Epithelial cell of proximal tubule (primary cell): ENCODE measurements around the gene DDX51. TPM values are rescaled to one million over a fixed set of nuclear protein-coding genes. Genes with fewer than 3 reads are reported as not detected.
"Not testable (repeated sequence)": the region's sequence is repeated elsewhere in the genome, so short reads cannot be mapped to it uniquely, and the experiment has no call there.

ENCODE experiments used
- DNase-seq: peaks from one replicate; pipeline ENCODE4 v3.0.0-alpha.2; 2011; ENCODE audit warnings: low read depth
- H3K4me3 ChIP-seq: 2 replicates; pipeline ENCODE4 v1.5.1; 2011; ENCODE audit warnings: low read depth, mild to moderate bottlenecking, low read length
- total RNA-seq: library from RNA; depleted of rRNA; stranded (reverse); fragments of >200 nt; gene quantifications from 2 replicates; pipeline ENCODE4 v1.2.3, GENCODE V29; 2015
- TF ChIP-seq, protein P1 (sequence below): conservative IDR thresholded peaks from 2 replicates; pipeline ENCODE4 v1.5.1; 2012; ENCODE audit warnings: low read depth, mild to moderate bottlenecking, low read length

Gene DDX51
- total RNA-seq, 1 donor from 2014 or later = 18.6 TPM

DNA sequence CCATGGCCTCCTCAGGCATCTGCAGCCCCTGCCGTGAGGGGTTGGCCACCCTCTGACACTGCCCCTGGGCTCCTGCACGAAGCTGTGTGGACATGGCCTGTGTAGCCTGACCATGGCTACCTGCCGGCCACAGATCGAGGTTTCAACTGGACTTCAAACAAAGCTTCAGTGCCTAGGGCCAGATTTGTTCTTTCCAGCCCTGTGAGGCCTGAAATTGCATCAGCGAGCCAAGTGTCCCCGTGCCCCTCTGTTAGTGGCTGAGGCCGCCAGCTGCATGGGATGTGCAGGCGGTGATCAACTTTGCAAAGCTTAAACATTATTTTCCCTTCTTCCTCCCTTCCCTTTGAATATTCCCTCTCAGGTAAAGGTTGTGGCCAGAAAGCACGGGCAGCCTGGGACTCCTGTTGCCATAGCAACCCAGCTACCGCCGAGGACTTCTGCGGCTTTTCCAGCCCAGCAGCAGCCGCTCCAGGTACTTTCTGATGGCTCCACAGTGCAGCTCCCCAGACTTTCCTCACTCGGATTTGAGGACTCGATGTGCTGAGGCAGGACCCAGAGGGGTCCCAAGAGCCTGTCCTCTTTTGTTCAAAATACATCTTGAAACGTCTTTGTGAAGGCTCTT, 35.8 kb downstream of the DDX51 start:
- no peak for DNase-seq
- TF ChIP-seq, protein P1, sequence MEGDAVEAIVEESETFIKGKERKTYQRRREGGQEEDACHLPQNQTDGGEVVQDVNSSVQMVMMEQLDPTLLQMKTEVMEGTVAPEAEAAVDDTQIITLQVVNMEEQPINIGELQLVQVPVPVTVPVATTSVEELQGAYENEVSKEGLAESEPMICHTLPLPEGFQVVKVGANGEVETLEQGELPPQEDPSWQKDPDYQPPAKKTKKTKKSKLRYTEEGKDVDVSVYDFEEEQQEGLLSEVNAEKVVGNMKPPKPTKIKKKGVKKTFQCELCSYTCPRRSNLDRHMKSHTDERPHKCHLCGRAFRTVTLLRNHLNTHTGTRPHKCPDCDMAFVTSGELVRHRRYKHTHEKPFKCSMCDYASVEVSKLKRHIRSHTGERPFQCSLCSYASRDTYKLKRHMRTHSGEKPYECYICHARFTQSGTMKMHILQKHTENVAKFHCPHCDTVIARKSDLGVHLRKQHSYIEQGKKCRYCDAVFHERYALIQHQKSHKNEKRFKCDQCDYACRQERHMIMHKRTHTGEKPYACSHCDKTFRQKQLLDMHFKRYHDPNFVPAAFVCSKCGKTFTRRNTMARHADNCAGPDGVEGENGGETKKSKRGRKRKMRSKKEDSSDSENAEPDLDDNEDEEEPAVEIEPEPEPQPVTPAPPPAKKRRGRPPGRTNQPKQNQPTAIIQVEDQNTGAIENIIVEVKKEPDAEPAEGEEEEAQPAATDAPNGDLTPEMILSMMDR = no peak
- no peak overlapping the region for H3K4me3 ChIP-seq

DNA sequence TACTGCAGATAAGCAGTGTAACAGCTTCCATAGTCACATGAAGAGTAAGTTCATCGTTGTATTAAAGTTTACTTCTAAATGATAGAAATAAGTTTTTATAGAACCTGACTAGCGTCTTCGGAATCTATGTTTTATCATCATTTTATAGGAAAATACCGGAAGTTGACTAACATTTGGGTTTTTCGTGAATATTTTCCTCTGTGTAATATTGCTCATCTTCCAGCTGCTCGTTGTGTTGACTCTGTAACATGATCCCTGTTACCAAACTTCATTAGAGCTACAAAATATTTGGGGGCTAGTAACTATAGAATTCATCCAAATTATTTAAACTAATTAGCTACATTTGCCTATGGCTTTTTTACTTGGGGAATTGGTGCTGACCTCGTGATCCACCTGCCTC, 37.2 kb downstream of the DDX51 start:
- H3K4me3 ChIP-seq = no peak overlapping the region
- TF ChIP-seq, protein P1 = no peak
- no peak for DNase-seq

DNA sequence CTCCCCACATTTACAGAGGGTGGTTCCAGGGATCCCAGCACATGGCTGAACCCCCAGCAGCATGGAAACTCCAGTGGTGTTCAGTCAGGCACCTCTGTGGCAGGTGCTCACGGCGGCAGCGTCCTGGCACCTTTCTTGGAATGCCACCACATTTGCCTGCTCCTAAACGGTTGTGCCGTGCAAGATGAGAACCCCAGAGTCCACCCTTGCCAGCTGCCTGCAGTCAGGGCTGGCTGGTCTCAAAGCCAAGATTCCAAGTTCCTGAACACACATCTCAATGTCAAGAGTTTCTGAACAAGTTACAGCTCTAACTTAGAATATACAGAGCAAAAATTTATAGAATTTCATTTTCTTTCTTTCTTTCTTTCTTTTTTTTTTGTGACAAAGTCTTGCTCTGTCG, 38.7 kb downstream of the DDX51 start:
- DNase-seq = no peak
- H3K4me3 ChIP-seq = no peak overlapping the region
- TF ChIP-seq, protein P1 = no peak

DNA sequence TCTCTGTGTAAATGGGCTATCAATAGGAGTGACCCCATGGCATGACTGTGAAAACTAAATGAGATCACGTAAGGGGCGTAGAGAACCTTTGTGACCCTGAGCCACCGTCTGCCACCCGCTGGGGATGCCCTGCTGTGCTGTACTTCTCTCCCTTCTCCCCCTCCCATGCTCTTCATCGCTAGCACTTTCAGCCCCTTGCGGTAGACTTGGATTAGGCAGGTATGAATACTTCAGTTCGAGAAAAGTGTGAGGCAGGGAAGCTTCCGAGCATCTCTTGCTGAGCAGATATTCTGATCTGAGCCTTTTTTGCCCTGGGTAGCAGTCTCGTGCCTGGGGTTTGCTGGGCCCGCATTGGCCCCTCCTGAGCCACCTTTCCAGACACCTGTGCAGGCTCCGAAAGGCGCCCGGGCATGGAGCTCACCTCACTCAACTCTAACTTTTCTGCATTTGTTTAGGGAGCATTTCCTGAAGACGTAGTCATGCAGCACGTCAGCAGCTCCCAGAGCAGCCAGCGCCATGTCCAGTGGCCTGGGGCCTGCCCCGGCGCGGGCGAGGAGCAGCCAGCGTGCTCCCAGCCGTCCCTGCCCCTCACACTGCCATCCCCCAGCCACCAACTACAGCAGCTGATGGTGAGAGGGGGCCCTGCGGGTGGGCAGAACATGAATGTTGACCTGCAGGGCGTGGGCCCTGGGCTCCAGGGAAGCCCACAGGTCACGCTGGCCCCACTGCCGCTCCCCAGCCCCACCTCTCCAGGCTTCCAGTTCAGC, 40.4 kb downstream of the DDX51 start:
- no peak for DNase-seq
- TF ChIP-seq, protein P1 = no peak
- no peak overlapping the region for H3K4me3 ChIP-seq

DNA sequence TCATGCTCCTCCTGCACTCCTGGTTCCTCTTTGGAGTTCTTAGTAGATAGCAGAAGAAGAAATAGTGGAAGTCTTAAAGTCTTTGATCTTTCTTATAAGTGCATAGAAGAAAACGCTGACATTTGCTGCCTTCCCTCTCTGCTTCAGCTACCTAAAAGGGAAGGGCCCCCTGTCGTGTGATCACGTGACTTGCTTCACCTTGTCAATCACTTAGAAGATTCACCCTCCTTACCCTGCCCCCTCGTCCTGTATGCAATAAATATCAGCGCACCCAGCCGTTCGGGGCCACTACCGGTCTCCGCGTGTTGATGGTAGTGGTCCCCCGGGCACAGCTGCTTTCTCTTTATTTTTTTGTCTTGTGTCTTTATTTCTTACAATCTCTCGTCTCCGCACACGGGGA, 41.0 kb downstream of the DDX51 start:
- DNase-seq, H3K4me3 ChIP-seq: not testable (repeated sequence)

DNA sequence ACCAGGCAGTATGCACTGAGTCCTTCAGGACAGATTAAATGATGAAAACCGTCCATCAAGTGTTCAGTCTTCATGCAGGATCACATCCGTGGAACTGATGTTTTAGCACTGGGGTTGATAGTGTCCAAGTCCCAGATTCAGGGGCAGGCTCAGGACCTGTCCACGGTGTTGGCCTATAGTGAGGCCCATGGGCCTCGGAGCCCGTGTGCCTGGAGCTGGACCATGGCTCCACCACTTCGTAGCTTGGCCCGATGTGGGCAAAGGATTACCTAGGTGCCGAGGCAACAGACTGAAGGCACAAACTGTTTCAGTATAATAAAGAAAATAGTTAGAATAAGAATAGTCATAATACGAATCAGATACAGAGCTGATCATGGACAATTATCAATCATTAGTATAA, 41.8 kb downstream of the DDX51 start:
- DNase-seq = no peak
- no peak overlapping the region for H3K4me3 ChIP-seq
- TF ChIP-seq, protein P1 = no peak

DNA sequence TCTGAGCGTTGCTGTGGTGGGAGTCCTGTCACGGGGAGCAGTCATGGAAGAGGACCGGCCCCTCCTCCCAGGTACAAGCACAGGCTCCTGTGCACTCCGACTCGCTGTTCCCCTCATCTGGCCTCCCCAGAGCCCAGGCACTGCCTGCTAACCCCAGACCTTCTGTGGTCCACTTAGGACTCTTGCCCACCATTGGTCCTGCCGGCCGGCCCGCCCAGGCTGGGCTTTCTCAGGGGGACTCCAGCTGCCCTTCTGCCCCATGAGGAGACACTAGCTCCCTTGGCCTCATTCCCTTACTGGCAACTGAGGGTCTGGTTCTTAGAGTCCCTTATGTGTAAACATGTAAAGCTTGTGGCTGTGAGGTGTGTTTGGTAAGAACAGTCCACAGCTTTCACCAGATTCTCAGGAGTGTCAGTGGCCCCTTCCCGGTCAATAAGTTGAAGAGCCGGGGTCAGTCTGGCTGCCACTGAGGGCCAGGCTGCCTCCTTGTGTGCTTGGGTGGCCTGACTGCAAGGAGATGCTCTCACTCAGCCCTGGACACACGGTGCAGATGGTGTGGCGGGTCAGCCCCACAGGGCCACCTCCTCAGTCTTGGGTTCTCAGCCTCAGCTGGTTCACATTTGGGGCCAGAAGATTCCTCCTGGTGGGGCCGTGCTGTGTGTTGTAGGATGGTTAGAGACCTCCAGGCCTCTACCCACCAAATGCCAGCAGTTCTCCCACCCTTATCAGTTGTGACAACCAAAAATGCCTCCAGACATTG, 43.6 kb downstream of the DDX51 start:
- TF ChIP-seq, protein P1 = no peak
- no peak overlapping the region for H3K4me3 ChIP-seq
- no peak for DNase-seq
